Measurements from ENCODE around the gene PADI4. TPM values are rescaled to one million over a fixed set of nuclear protein-coding genes. Genes with fewer than 3 reads are reported as not detected.

The PADI4 gene
- total RNA-seq, 2 donors from 2014 or later = not detected

- Histone ChIP-seq H3K4me1 (replicated peaks) (no peaks in the 10 kb centered on the region), H3K4me3 (no peak overlapping the region), H3K36me3 (no peaks in the 10 kb centered on the region), H3K27ac (no peak overlapping the region), H3K9me3 (no peaks in the 10 kb centered on the region), H3K27me3 (replicated peaks; ENCODE audit: insufficient read depth) (no peaks in the 10 kb centered on the region)
- intact Hi-C loops (cut with DNase I) = no loop called here
- no peak for TF ChIP-seq POLR2A (IDR thresholded peaks at IDR 0.05)
- TF ChIP-seq, protein P1, sequence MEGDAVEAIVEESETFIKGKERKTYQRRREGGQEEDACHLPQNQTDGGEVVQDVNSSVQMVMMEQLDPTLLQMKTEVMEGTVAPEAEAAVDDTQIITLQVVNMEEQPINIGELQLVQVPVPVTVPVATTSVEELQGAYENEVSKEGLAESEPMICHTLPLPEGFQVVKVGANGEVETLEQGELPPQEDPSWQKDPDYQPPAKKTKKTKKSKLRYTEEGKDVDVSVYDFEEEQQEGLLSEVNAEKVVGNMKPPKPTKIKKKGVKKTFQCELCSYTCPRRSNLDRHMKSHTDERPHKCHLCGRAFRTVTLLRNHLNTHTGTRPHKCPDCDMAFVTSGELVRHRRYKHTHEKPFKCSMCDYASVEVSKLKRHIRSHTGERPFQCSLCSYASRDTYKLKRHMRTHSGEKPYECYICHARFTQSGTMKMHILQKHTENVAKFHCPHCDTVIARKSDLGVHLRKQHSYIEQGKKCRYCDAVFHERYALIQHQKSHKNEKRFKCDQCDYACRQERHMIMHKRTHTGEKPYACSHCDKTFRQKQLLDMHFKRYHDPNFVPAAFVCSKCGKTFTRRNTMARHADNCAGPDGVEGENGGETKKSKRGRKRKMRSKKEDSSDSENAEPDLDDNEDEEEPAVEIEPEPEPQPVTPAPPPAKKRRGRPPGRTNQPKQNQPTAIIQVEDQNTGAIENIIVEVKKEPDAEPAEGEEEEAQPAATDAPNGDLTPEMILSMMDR (IDR thresholded peaks at IDR 0.05) = no peak
- TF ChIP-seq POLR2AphosphoS5 (IDR thresholded peaks at IDR 0.05) = no peak
- WGBS = 65% methylated on average over 10 of the region's 10 CpGs
- DNase-seq (ENCODE audit: low spot score) = no peak
These were observed 84.3 kb downstream of the PADI4 start for GRCh38 chr1:17392199-17392740.

- Histone ChIP-seq H3K36me3 (no peaks in the 10 kb centered on the region), H3K27me3 (replicated peaks; ENCODE audit: insufficient read depth) (no peaks in the 10 kb centered on the region), H3K27ac (no peak overlapping the region), H3K9me3 (no peaks in the 10 kb centered on the region), H3K4me3 (no peak overlapping the region), H3K4me1 (replicated peaks) (no peaks in the 10 kb centered on the region)
- 58% methylated on average over 8 of the region's 8 CpGs for WGBS
- DNase-seq (ENCODE audit: low spot score) = no peak
- intact Hi-C loops (cut with DNase I) = no loop called here
- TF ChIP-seq, protein P1 (IDR thresholded peaks at IDR 0.05) = no peak
- no peak for TF ChIP-seq POLR2AphosphoS5 (IDR thresholded peaks at IDR 0.05)
- TF ChIP-seq POLR2A (IDR thresholded peaks at IDR 0.05) = no peak
These were observed 85.2 kb downstream of the PADI4 start for GRCh38 chr1:17393230-17393629.

GRCh38 chr1:17397910-17398695 lies 90.1 kb downstream of the PADI4 start:
- no peak overlapping the region for H3K4me3 ChIP-seq
- no peak overlapping the region for H3K27ac ChIP-seq
- no peaks in the 10 kb centered on the region for H3K9me3 ChIP-seq
- intact Hi-C loops (cut with DNase I) = no loop called here
- DNase-seq (ENCODE audit: low spot score) = no peak
- WGBS = 82% methylated on average over 7 of the region's 7 CpGs
- no peaks in the 10 kb centered on the region for H3K27me3 ChIP-seq (replicated peaks; ENCODE audit: insufficient read depth)
- TF ChIP-seq, protein P1 (IDR thresholded peaks at IDR 0.05) = no peak
- no peak for TF ChIP-seq POLR2A (IDR thresholded peaks at IDR 0.05)
- TF ChIP-seq POLR2AphosphoS5 (IDR thresholded peaks at IDR 0.05) = no peak
- H3K4me1 ChIP-seq (replicated peaks) = peaks cover 3% of the 10 kb centered on the region
- no peaks in the 10 kb centered on the region for H3K36me3 ChIP-seq

DNA sequence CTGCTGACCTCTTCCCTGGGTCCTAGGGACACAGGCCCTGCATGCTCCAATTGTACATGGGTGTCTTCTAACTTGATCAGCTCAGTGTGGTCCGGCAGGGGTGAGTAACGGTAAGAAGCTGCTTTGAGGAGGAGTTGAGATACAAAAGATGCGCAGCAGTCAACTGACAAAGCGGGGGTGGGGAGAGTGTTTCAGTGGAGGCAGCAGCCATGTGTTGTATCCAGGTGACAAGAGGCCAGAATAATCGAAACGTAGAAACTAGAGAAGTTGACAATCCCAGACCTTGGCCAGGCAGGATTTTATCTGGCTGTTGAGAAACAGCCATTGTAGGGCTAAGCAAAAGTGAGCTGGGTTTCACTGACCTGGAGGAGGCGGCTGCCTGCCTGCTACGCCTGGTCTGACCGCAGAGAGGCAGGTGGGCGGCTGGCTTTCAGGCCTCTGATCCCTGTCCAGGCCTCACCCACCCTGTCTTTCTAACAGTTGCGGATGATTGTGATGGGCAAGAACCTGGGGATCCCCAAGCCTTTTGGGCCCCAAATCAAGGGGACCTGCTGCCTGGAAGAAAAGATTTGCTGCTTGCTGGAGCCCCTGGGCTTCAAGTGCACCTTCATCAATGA lies 92.8 kb downstream of the PADI4 start:
- WGBS = 88% methylated on average over 10 of the region's 11 CpGs
- Histone ChIP-seq H3K27ac (no peak overlapping the region), H3K27me3 (replicated peaks; ENCODE audit: insufficient read depth) (no peaks in the 10 kb centered on the region), H3K4me1 (replicated peaks) (peaks cover 3% of the 10 kb centered on the region), H3K4me3 (no peak overlapping the region), H3K9me3 (no peaks in the 10 kb centered on the region), H3K36me3 (no peaks in the 10 kb centered on the region)
- DNase-seq (ENCODE audit: low spot score) = no peak
- intact Hi-C loops (cut with DNase I) = no loop called here
- TF ChIP-seq POLR2A (IDR thresholded peaks at IDR 0.05) (no peak), POLR2AphosphoS5 (IDR thresholded peaks at IDR 0.05) (no peak)

- Histone ChIP-seq H3K36me3 (no peaks in the 10 kb centered on the region), H3K27me3 (replicated peaks; ENCODE audit: insufficient read depth) (no peaks in the 10 kb centered on the region), H3K27ac (no peak overlapping the region), H3K4me1 (replicated peaks) (peaks cover 3% of the 10 kb centered on the region), H3K9me3 (no peaks in the 10 kb centered on the region), H3K4me3 (no peak overlapping the region)
- TF ChIP-seq, protein P1 (IDR thresholded peaks at IDR 0.05) = no peak
- no peak for DNase-seq (ENCODE audit: low spot score)
- WGBS = 77% methylated on average over 3 of the region's 4 CpGs
- intact Hi-C loops (cut with DNase I) = no loop called here
These were observed 93.8 kb downstream of the PADI4 start for GRCh38 chr1:17401841-17402240.

Measured in prostate gland (tissue), 2 donors.